HepG2 (cell line): Measurements from ENCODE around the gene SHROOM1. TPM values are rescaled to one million over a fixed set of nuclear protein-coding genes. Genes with fewer than 3 reads are reported as not detected.

Experiments used
- HHEX ChIP-seq: IDR thresholded peaks from 2 replicates; pipeline ENCODE4 v1.6.1; 2016; ENCODE audit warnings: control low read depth
- HOXA5 ChIP-seq: sonication (generic); formaldehyde crosslinking; IDR thresholded peaks from 2 replicates; pipeline ENCODE4 v1.4.0; 2020; ENCODE audit warnings: missing genetic modification reagents
- KLF9 ChIP-seq: IDR thresholded peaks from 2 replicates; pipeline ENCODE4 v1.6.1; 2016; ENCODE audit warnings: low read depth
- NRL ChIP-seq: sonication (generic); formaldehyde crosslinking; IDR thresholded peaks from 2 replicates; pipeline ENCODE4 v1.5.0; 2020; ENCODE audit warnings: missing genetic modification reagents, mild to moderate bottlenecking, moderate library complexity, borderline replicate concordance
- PAF1 ChIP-seq: IDR thresholded peaks from 2 replicates; pipeline ENCODE4 v1.6.1; 2016; ENCODE audit warnings: missing genetic modification reagents, missing compliant biosample characterization
- REXO4 ChIP-seq: sonication (generic); formaldehyde crosslinking; IDR thresholded peaks from 2 replicates; pipeline ENCODE4 v1.8.0; 2022; ENCODE audit warnings: missing genetic modification reagents, mild to moderate bottlenecking, borderline replicate concordance
- SALL1 ChIP-seq: sonication (generic); formaldehyde crosslinking; IDR thresholded peaks from 2 replicates; pipeline ENCODE4 v1.8.0; 2022; ENCODE audit warnings: mild to moderate bottlenecking, missing genetic modification reagents
- SAP130 ChIP-seq: IDR thresholded peaks from 2 replicates; pipeline ENCODE4 v1.6.1; 2016; ENCODE audit warnings: low read depth
- SRSF1 ChIP-seq: fragments of 200-400 bp; formaldehyde crosslinking; optimal IDR thresholded peaks from 2 replicates; pipeline ENCODE3; 2017; ENCODE audit warnings: mild to moderate bottlenecking, low read depth, low read length, moderate library complexity
- SRSF4 ChIP-seq: fragments of 200-400 bp; formaldehyde crosslinking; IDR thresholded peaks from one replicate; pipeline ENCODE4 v1.6.1; 2018; ENCODE audit warnings: mild to moderate bottlenecking, low read depth, low read length, moderate library complexity; ENCODE audit not compliant: poor library complexity, severe bottlenecking
- SRY ChIP-seq: sonication (generic); formaldehyde crosslinking; IDR thresholded peaks from 2 replicates; pipeline ENCODE4 v1.8.0; 2022; ENCODE audit warnings: mild to moderate bottlenecking, missing genetic modification reagents
- ZBTB46 ChIP-seq: sonication (generic); formaldehyde crosslinking; IDR thresholded peaks from 2 replicates; pipeline ENCODE4 v1.4.0; 2020; ENCODE audit warnings: mild to moderate bottlenecking, missing genetic modification reagents, borderline replicate concordance
- ZBTB8A ChIP-seq: sonication (generic); formaldehyde crosslinking; IDR thresholded peaks from 2 replicates; pipeline ENCODE4 v1.4.0; 2020; ENCODE audit warnings: mild to moderate bottlenecking, low read depth, missing genetic modification reagents, borderline replicate concordance
- ZNF543 ChIP-seq: sonication (generic); formaldehyde crosslinking; IDR thresholded peaks from 2 replicates; pipeline ENCODE4 v1.4.0; 2020; ENCODE audit warnings: mild to moderate bottlenecking, missing genetic modification reagents
- ZNF550 ChIP-seq: sonication (generic); formaldehyde crosslinking; IDR thresholded peaks from 2 replicates; pipeline ENCODE4 v1.4.0; 2020; ENCODE audit warnings: mild to moderate bottlenecking, missing genetic modification reagents, borderline replicate concordance
- ZNF615 ChIP-seq: sonication (generic); formaldehyde crosslinking; IDR thresholded peaks from 2 replicates; pipeline ENCODE4 v1.5.0; 2020; ENCODE audit warnings: mild to moderate bottlenecking, missing genetic modification reagents, borderline replicate concordance
- ZNF724P ChIP-seq: sonication (generic); formaldehyde crosslinking; IDR thresholded peaks from 2 replicates; pipeline ENCODE4 v1.8.0; 2022; ENCODE audit warnings: missing genetic modification reagents, borderline replicate concordance
- ZSCAN25 ChIP-seq: sonication (generic); formaldehyde crosslinking; IDR thresholded peaks from 2 replicates; pipeline ENCODE4 v1.8.0; 2022; ENCODE audit warnings: mild to moderate bottlenecking, missing genetic modification reagents
- polyA plus RNA-seq, 8 experiments: library from polyadenylated mRNA; depleted of rRNA in 3 of 8; stranded (reverse) in 7 of 8; unstranded in 1 of 8; fragments of >200 nt; fragmentation: Illumina TruSeq in 4 of 8; extraction: Trizol in 4 of 8; gene quantifications; 2 replicates each; pipeline versions ENCODE4 v1.2.1 to v1.2.3, GENCODE V29; 2011 to 2016; ENCODE audit warnings: low read depth in 4 of 8, missing spikeins in 1 of 8, mixed read lengths in 1 of 8; ENCODE audit not compliant: insufficient read depth in 1 of 8
- total RNA-seq, 5 experiments: library from RNA; depleted of rRNA; stranded (reverse); fragments of >200 nt; fragmentation: Illumina TruSeq; extraction: Trizol; gene quantifications; 2 replicates each; pipeline ENCODE4 v1.2.3, GENCODE V29; 2016; ENCODE audit warnings: low read depth in 1 of 5
- TF ChIP-seq, protein P1 (sequence below), 2 experiments: sonication (generic) in 1 of 2; formaldehyde crosslinking in 1 of 2; IDR thresholded peaks; 2 replicates each; pipeline versions ENCODE4 v1.4.0 to v1.6.1; 2016 to 2020; ENCODE audit warnings: borderline replicate concordance in 1 of 2, low read depth in 1 of 2, mild to moderate bottlenecking in 1 of 2, missing genetic modification reagents in 1 of 2
- TF ChIP-seq, protein P2 (sequence below): IDR thresholded peaks from 2 replicates; pipeline ENCODE4 v1.6.1; 2016; ENCODE audit warnings: missing compliant biosample characterization, missing genetic modification reagents, borderline replicate concordance
- TF ChIP-seq, protein P3 (sequence below): sonication (generic); formaldehyde crosslinking; IDR thresholded peaks from 2 replicates; pipeline ENCODE4 v1.8.1; 2023; ENCODE audit warnings: mild to moderate bottlenecking, inconsistent platforms, moderate library complexity, missing genetic modification reagents, borderline replicate concordance

The SHROOM1 gene
- total and polyA plus RNA-seq, 2 of the 13 experiments (the other 11 are each of a cell fraction or from before 2014, with no cell fraction given), result 18.2 to 25.7 TPM

- TF ChIP-seq, protein P1, sequence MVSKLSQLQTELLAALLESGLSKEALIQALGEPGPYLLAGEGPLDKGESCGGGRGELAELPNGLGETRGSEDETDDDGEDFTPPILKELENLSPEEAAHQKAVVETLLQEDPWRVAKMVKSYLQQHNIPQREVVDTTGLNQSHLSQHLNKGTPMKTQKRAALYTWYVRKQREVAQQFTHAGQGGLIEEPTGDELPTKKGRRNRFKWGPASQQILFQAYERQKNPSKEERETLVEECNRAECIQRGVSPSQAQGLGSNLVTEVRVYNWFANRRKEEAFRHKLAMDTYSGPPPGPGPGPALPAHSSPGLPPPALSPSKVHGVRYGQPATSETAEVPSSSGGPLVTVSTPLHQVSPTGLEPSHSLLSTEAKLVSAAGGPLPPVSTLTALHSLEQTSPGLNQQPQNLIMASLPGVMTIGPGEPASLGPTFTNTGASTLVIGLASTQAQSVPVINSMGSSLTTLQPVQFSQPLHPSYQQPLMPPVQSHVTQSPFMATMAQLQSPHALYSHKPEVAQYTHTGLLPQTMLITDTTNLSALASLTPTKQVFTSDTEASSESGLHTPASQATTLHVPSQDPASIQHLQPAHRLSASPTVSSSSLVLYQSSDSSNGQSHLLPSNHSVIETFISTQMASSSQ (IDR thresholded peaks at IDR 0.05; ENCODE audit: low read depth), result no peak
- TF ChIP-seq, protein P1 (CRISPR knock-in tag; IDR thresholded peaks at IDR 0.05; ENCODE audit: borderline replicate concordance), result peak; percentile 45; the same call in 1 of the 2 replicates
- TF ChIP-seq ZBTB8A (no peak), REXO4 (0 out of 2 replicates have a peak, but pooled peaks have one; percentile 52), ZBTB46 (CRISPR knock-in tag) (no peak), ZNF543 (CRISPR knock-in tag) (peak; percentile 12; the same call in 1 of the 2 replicates), ZNF615 (CRISPR knock-in tag) (no peak), HOXA5 (CRISPR knock-in tag) (peak; percentile 23; the same call in 1 of the 2 replicates), ZNF550 (CRISPR knock-in tag) (no peak), PAF1 (CRISPR knock-in tag) (no peak), SRY (no peak), HHEX (CRISPR knock-in tag) (no peak), SAP130 (CRISPR knock-in tag) (peak; percentile 64), NRL (CRISPR knock-in tag) (peak; percentile 56; the same call in 1 of the 2 replicates), SALL1 (peak; percentile 77), SRSF4 (no peak), ZSCAN25 (CRISPR knock-in tag) (peak; percentile 49; the same call in 1 of the 2 replicates), SRSF1 (peak; percentile 66), KLF9 (CRISPR knock-in tag) (0 out of 2 replicates have a peak, but pooled peaks have one; percentile 43), ZNF724P (CRISPR knock-in tag) (peak; percentile 63; the same call in 1 of the 2 replicates)
- TF ChIP-seq, protein P2, sequence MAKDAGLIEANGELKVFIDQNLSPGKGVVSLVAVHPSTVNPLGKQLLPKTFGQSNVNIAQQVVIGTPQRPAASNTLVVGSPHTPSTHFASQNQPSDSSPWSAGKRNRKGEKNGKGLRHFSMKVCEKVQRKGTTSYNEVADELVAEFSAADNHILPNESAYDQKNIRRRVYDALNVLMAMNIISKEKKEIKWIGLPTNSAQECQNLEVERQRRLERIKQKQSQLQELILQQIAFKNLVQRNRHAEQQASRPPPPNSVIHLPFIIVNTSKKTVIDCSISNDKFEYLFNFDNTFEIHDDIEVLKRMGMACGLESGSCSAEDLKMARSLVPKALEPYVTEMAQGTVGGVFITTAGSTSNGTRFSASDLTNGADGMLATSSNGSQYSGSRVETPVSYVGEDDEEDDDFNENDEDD (CRISPR knock-in tag), result peak; percentile 80; the same call in 1 of the 2 replicates
- TF ChIP-seq, protein P3, sequence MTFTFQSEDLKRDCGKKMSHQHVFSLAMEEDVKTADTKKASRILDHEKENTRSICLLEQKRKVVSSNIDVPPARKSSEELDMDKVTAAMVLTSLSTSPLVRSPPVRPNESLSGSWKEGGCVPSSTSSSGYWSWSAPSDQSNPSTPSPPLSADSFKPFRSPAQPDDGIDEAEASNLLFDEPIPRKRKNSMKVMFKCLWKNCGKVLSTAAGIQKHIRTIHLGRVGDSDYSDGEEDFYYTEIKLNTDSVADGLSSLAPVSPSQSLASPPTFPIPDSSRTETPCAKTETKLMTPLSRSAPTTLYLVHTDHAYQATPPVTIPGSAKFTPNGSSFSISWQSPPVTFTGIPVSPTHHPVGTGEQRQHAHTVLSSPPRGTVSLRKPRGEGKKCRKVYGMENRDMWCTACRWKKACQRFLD (CRISPR knock-in tag), result 0 out of 2 replicates have a peak, but pooled peaks have one; percentile 54
These were observed at the start of gene SHROOM1 (continued) for GRCh38 chr5:132830436-132831094.
